ENCODE results near the gene ANKRD13D.
A peak's percentile ranks its signal among the peaks of the same experiment; 100 is the strongest.

ANKRD13D gene

DNA sequence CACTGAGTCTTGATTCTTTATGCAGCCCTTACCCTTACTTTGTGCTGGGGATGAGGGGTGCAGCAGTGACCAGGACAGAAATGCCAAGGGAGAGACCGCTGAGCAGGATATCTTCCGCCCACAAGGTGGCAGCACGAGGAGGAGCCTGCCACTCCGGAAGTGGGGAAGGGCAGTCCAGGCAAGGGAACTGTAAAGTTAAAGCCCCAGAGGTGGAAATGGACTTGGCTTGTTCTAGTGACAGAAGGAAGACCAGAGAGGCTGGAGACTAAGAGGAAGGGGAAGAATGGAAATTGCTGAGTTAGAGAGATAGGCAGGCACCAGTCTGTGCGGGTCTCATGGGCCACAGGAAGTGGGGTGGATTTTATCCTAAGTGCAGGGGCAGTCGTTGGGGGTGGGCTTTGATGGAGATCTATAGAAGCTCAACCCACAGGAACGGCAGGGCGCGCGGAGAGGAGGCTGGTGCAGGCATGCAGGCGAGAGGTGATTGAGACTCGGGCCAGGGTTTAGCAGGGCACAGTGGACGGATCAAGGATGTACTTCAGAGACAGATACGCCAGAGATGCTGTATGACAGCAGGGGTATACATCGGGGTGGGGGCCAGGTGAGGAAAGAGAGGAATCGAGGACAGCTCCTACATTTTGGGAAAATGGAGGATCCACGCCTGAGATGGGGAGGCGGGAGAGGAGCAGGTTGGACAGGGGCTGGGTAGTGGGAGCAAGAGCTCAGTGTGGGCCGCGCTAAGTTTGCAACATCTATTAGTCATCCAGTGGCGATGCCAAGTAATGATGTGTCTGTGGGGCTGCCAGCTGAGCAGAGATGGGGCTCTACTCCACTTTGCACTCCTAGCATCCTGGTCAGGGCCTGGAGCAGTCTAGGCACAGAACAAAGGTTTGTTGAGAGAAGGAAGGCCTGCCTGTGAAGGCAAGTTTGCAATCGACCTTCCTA, 26.1 kb upstream of the ANKRD13D start:
- peak overlapping the region in 1 of 2 donors; percentile 29 for H3K4me3 ChIP-seq (ENCODE audit: low read depth in 1 of 2, low read length in 2 of 2)
- no peaks in the 10 kb centered on the region for H3K36me3 ChIP-seq (ENCODE audit: insufficient read depth, low read length)
- H3K4me1 ChIP-seq (ENCODE audit: insufficient read depth, low read length) = peaks cover 36% of the 10 kb centered on the region
- H3K27ac ChIP-seq (ENCODE audit: low read depth, low read length) = no peak overlapping the region
- no peaks in the 10 kb centered on the region for H3K27me3 ChIP-seq (ENCODE audit: control insufficient read depth in 1 of 2, insufficient read depth in 2 of 2, low read length in 2 of 2)
- no peak overlapping the region for H3K9ac ChIP-seq (ENCODE audit: low read length)
- H3K9me3 ChIP-seq (ENCODE audit: low read length) = no peaks in the 10 kb centered on the region

GRCh38 chr11:67264260-67264659, 24.8 kb upstream of the ANKRD13D start:
- Histone ChIP-seq H3K9me3 (ENCODE audit: low read length) (no peaks in the 10 kb centered on the region), H3K27me3 (ENCODE audit: control insufficient read depth in 1 of 2, insufficient read depth in 2 of 2, low read length in 2 of 2) (no peaks in the 10 kb centered on the region), H3K9ac (ENCODE audit: low read length) (no peak overlapping the region), H3K4me3 (ENCODE audit: low read depth in 1 of 2, low read length in 2 of 2) (no peak overlapping the region), H3K27ac (ENCODE audit: low read depth, low read length) (no peak overlapping the region), H3K4me1 (ENCODE audit: insufficient read depth, low read length) (peaks cover 48% of the 10 kb centered on the region), H3K36me3 (ENCODE audit: insufficient read depth, low read length) (no peaks in the 10 kb centered on the region)

DNA sequence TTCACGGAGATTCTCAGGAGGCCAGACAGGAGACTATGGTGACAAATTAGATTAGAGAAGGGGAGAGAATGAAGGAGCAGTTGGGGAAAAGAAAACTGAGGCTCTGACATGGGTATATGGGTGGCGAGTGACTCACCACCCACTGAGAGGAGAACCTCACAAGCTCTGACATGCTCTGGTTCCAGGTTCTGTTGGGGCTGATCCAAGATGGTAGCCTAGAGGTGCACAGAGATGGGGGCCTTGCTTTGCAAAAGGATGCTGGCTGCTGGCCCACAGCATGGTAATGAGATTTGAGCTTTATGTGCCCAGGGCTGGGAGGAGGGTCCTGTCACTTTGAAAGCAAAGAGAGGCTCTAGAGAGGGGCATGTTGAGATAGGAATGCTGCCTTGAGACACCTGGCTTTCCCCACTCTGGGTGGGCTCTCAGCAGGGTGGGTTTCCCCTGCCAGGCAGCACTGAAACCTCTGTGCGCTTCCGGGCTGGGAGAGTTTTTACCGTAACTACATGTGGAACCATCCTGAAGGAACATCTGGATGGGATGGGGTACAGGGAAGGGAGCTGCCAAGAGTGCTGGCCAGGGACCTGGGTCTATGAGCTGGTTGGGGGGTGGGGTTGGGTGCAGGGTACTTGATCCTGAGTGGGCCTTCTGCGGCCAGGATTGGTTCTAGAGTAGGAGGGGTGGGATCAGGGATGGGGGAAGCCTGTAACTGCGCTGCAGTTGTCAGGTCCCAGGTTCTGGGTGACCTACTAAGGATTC, 24.0 kb upstream of the ANKRD13D start:
- Histone ChIP-seq H3K4me1 (ENCODE audit: insufficient read depth, low read length) (peaks cover 56% of the 10 kb centered on the region), H3K9ac (ENCODE audit: low read length) (no peak overlapping the region), H3K27me3 (ENCODE audit: control insufficient read depth in 1 of 2, insufficient read depth in 2 of 2, low read length in 2 of 2) (no peaks in the 10 kb centered on the region), H3K27ac (ENCODE audit: low read depth, low read length) (no peak overlapping the region), H3K36me3 (ENCODE audit: insufficient read depth, low read length) (no peaks in the 10 kb centered on the region), H3K4me3 (ENCODE audit: low read depth in 1 of 2, low read length in 2 of 2) (no peak overlapping the region), H3K9me3 (ENCODE audit: low read length) (no peaks in the 10 kb centered on the region)

DNA sequence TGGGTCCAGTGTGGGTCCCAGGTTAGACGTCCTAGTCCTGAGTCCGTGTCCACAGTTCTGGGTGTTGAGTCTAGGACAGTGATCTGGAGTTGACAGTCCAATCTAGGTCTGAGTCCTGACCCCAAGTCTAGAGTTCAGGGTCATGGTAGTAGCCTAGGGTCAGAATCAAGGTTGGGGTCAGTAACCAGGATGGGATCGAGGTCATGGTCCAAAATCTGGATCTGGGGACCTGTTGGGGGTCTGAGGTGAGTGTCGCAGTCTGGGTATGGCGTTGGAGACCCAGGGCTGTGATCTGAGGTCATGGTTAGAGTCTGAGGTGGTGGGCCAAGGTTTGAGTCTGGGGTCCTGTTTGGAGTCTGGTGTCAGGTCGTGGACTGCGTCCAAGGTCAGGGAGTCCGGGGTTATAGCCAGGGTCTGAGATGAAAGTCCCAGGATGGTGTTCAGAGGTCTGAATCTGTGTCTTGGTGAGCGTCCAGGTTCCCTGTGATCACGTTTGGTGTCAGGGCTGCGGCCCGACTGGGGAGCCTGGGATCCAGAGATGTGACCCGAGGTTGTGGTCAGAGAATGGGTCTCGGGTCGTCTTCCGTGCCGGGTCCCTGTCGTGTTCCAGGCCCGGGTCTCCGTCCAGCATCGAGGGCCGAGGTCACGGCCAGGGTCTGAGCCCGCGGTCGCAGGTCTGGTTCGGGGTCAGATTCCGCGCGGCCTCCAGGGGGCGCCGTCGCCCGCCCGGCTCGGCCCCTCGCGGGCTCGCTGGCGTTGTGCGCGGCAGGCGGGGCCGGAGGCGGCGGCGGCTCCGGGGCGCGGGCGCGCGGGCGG, 23.3 kb upstream of the ANKRD13D start:
- Histone ChIP-seq H3K9me3 (ENCODE audit: low read length) (no peaks in the 10 kb centered on the region), H3K4me1 (ENCODE audit: insufficient read depth, low read length) (peaks cover 64% of the 10 kb centered on the region), H3K36me3 (ENCODE audit: insufficient read depth, low read length) (no peaks in the 10 kb centered on the region), H3K27ac (ENCODE audit: low read depth, low read length) (peak overlapping the region; percentile 53), H3K9ac (ENCODE audit: low read length) (peak overlapping the region; percentile 26), H3K4me3 (ENCODE audit: low read depth in 1 of 2, low read length in 2 of 2) (peak overlapping the region; percentile 16 to 21), H3K27me3 (ENCODE audit: control insufficient read depth in 1 of 2, insufficient read depth in 2 of 2, low read length in 2 of 2) (no peaks in the 10 kb centered on the region)

DNA sequence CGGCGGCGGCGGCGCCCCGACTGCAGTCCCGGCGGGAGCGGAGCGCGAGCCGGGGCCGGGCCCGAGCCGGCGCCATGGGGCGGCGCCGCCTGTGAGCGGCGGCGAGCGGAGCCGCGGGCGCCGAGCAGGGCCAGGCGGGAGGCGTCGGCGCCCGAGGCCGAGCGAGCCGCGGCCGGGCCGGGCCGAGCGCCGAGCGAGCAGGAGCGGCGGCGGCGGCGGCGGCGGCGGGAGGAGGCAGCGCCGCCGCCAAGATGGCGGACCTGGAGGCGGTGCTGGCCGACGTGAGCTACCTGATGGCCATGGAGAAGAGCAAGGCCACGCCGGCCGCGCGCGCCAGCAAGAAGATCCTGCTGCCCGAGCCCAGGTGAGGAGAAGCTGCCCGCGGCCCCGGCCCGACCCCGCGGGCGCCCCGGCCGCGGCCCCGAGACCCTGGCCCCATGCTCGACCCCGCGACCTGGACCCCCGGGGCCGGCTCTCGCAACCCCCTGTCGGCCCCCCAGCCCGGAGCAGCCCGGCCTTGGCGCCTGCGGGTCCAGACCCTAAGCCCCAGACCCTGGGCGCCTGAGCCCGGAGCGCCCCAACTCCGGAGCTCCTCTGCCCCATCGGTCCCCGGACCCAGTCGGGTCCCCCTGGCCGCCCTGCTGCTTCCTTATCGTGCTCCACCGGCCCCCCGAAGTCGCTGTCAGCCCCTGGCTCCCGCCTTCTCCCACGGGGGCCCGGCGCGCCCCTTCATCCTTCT, 22.5 kb upstream of the ANKRD13D start, which contains the start of gene GRK2:
GRK2 (plus strand) TSS at position 25 of the 739 bp plus-strand sequence; CDS start at position 252, 227 bp downstream.
- H3K4me3 ChIP-seq (ENCODE audit: low read depth in 1 of 2, low read length in 2 of 2) = peak within 1 kb of the TSS; percentile 51 to 75
- peaks cover 71% of the 10 kb centered on the region for H3K4me1 ChIP-seq (ENCODE audit: insufficient read depth, low read length)
- H3K27ac ChIP-seq (ENCODE audit: low read depth, low read length) = peak within 1 kb of the TSS; percentile 76
- no peaks in the 10 kb centered on the region for H3K9me3 ChIP-seq (ENCODE audit: low read length)
- no peaks in the 10 kb centered on the region for H3K27me3 ChIP-seq (ENCODE audit: control insufficient read depth in 1 of 2, insufficient read depth in 2 of 2, low read length in 2 of 2)
- H3K36me3 ChIP-seq (ENCODE audit: insufficient read depth, low read length) = no peaks in the 10 kb centered on the region
- peak within 1 kb of the TSS; percentile 72 for H3K9ac ChIP-seq (ENCODE audit: low read length)

- Histone ChIP-seq H3K36me3 (ENCODE audit: insufficient read depth, low read length) (no peaks in the 10 kb centered on the region), H3K9me3 (ENCODE audit: low read length) (no peaks in the 10 kb centered on the region), H3K27ac (ENCODE audit: low read depth, low read length) (peak overlapping the region; percentile 76), H3K9ac (ENCODE audit: low read length) (peak overlapping the region; percentile 72), H3K27me3 (ENCODE audit: control insufficient read depth in 1 of 2, insufficient read depth in 2 of 2, low read length in 2 of 2) (no peaks in the 10 kb centered on the region), H3K4me1 (ENCODE audit: insufficient read depth, low read length) (peaks cover 71% of the 10 kb centered on the region), H3K4me3 (ENCODE audit: low read depth in 1 of 2, low read length in 2 of 2) (peak overlapping the region; percentile 51 to 75)
Observed at GRCh38 chr11:67267188-67268080, 21.7 kb upstream of the ANKRD13D start.

DNA sequence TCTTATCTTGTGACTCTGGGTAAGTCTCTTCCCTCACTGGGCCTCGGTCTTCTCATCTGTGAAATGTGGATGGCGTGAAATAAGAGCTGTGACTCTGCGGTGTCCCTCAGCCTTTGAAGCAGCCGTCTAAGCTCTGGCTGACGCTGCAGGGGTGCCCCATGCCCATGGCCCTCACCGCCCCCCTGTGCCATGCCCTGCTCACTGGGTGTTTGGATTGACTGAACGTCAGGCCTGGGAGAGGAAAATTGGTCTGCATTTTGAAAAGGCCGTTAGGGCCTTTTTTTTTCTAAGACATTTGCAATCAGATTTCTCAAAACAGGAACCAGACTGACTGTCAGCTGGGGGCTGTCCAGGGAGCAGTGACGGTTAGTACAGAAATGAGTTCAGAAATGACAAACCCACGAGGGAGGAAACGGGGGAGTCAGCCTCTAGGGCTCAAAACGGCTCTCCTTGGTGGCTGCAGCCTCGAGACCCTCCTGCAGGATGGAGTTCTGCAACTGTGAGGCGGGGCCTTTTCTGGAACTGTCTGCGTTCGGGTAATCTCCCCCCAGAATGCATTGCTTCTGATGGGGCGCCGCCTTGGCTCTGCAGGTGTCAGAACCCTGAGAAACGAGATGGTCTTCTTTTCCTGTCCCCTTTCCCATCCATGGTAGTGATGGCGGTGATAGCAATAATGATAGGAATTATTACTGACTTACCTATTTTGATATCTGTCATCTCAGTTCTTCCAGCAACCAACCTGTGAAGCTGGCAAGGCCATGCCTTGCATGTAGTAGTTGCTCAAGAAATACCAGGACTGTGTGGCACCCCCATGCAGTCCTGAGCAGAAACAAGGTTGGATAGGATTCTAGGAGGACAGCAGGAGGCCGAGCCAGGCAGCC, 20.8 kb upstream of the ANKRD13D start:
- Histone ChIP-seq H3K4me3 (ENCODE audit: low read depth in 1 of 2, low read length in 2 of 2) (peak overlapping the region; percentile 51 to 75), H3K36me3 (ENCODE audit: insufficient read depth, low read length) (no peaks in the 10 kb centered on the region), H3K27me3 (ENCODE audit: control insufficient read depth in 1 of 2, insufficient read depth in 2 of 2, low read length in 2 of 2) (no peaks in the 10 kb centered on the region), H3K9me3 (ENCODE audit: low read length) (no peaks in the 10 kb centered on the region), H3K9ac (ENCODE audit: low read length) (peak overlapping the region; percentile 10), H3K4me1 (ENCODE audit: insufficient read depth, low read length) (peaks cover 71% of the 10 kb centered on the region), H3K27ac (ENCODE audit: low read depth, low read length) (peak overlapping the region; percentile 76)

DNA sequence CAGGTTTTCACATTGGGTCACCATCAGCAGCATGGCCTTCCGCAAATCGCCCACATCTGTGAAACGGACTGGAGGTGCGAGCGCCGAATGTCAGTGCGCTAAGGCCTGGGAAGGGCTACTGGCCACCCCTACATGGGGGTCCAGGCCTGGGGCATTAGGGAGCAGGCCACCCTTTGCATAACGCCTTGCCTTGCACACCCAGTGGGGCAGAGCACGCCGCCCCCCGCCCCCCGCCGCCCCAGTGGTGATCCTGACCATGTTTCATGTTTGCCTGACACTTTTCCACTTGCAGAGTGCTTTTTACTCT, 20.2 kb upstream of the ANKRD13D start:
- Histone ChIP-seq H3K9ac (ENCODE audit: low read length) (no peak overlapping the region), H3K27me3 (ENCODE audit: control insufficient read depth in 1 of 2, insufficient read depth in 2 of 2, low read length in 2 of 2) (no peaks in the 10 kb centered on the region), H3K4me1 (ENCODE audit: insufficient read depth, low read length) (peaks cover 73% of the 10 kb centered on the region), H3K9me3 (ENCODE audit: low read length) (no peaks in the 10 kb centered on the region), H3K36me3 (ENCODE audit: insufficient read depth, low read length) (no peaks in the 10 kb centered on the region), H3K4me3 (ENCODE audit: low read depth in 1 of 2, low read length in 2 of 2) (no peak overlapping the region), H3K27ac (ENCODE audit: low read depth, low read length) (peak overlapping the region; percentile 57)

- peaks cover 73% of the 10 kb centered on the region for H3K4me1 ChIP-seq (ENCODE audit: insufficient read depth, low read length)
- no peaks in the 10 kb centered on the region for H3K27me3 ChIP-seq (ENCODE audit: control insufficient read depth in 1 of 2, insufficient read depth in 2 of 2, low read length in 2 of 2)
- H3K4me3 ChIP-seq (ENCODE audit: low read depth in 1 of 2, low read length in 2 of 2) = peak overlapping the region in 1 of 2 donors; percentile 45
- H3K36me3 ChIP-seq (ENCODE audit: insufficient read depth, low read length) = no peaks in the 10 kb centered on the region
- peak overlapping the region; percentile 53 for H3K9ac ChIP-seq (ENCODE audit: low read length)
- H3K9me3 ChIP-seq (ENCODE audit: low read length) = no peaks in the 10 kb centered on the region
- H3K27ac ChIP-seq (ENCODE audit: low read depth, low read length) = peak overlapping the region; percentile 57
Observed at GRCh38 chr11:67269401-67270255, 19.5 kb upstream of the ANKRD13D start.
